Activated CD4-positive, alpha-beta T cell treated with anti-CD3 and anti-CD28 coated beads, Interleukin-2, amount 50 U/mL, for 48 hours (primary cell): ENCODE data around the gene KIF17.
"Not testable (repeated sequence)": the region's sequence is repeated elsewhere in the genome, so short reads cannot be mapped to it uniquely, and the experiment has no call there.

Experiments used
- DNase-seq, 2 experiments: peaks; one replicate each; pipeline ENCODE4 v3.0.0-alpha.2; 2020

Gene KIF17

DNA sequence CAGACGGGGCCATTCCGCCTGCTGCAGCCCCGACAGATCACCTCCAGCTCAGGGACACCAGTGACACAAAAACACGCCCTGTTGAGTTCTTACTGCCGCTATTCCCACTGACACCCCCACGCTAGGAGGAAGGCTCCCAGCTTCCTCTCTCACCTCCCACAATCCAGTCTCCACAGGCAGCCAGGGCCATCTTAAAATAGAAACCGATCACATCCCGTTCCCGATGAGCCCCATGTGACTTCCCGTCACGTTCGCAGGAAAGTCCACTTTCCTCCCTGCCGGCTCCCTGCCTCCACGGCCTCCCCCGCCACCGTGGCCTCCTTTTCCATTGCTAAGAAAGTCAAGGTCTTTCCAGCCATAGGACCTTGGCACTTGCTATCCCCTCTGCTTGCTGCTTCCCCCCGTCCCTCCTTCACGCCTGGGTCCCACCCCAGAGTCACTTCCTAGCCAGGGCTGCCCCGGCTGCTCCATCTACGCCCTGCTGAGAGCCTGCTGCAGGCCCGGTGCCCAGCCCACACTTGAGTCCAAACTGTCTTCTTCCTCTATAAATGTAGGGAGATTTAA, 32.6 kb downstream of the KIF17 start:
- no peak for DNase-seq

DNA sequence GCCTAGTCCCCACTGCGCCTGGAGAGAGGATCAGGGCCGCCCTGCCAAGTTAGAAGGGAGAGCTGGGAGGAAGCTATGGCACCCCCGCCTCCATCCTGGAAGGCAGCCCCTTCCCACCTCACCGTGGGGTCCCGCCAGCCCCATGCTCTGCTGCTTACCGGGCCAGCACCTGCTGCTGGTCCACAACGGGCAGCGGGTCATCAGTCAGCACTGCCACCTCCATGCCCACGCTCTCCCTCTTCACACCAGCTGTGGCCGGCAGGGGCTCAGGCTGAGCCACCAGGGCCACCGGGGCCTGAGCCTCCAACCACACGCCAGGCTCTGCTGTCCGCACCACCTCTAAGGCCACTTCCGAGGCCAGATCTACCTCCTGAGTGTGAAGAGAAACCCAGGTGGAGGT, 33.2 kb downstream of the KIF17 start:
- no peak for DNase-seq

DNA sequence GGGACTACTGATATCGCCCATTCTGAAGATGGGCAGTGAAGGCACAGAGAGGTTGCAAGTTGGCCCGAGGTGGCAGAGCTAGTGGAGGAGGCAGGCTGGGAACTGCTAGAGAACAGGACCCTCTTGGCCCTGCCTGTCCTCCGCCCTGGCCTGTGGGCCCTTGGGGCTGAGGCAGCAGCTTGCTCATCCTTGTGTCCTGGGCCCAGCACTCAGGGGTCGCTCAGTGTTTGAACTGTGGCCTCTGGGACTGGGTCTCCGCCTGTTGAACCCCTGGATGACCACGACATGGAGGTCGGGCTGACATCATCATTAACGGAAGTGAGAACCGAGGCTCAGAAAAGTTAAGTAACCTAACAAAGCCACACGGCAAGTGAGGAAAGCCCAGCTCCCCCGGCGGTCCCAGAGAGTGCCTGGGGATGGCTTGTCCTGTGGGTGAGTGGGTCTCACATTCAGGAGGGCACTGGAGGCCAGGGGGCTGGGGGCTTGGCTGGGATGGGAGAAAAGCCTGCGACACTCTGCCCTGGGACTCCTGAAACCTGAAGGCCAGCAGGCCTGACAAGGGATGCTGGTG, 33.7 kb downstream of the KIF17 start:
- DNase-seq, result no peak

DNA sequence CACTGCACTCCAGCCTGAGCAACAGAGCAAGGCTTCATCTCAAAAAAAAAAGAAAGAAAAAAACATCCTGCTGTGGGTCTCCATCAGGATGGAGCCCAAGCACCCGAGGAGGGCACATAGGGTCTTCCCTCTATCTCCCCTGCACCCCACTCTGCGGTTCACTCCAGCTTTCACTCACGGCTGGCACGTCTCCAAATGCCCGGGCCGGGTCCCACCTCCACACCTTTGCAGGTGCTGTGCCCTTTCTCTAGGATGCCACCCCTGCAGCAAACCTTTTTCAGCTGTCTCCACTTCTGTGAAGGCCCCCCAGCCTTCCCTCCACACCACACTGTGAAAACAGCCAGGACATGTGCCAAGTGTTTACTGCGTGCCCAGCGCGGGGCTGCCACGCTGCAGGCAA, 34.2 kb downstream of the KIF17 start:
- DNase-seq, result no peak

DNA sequence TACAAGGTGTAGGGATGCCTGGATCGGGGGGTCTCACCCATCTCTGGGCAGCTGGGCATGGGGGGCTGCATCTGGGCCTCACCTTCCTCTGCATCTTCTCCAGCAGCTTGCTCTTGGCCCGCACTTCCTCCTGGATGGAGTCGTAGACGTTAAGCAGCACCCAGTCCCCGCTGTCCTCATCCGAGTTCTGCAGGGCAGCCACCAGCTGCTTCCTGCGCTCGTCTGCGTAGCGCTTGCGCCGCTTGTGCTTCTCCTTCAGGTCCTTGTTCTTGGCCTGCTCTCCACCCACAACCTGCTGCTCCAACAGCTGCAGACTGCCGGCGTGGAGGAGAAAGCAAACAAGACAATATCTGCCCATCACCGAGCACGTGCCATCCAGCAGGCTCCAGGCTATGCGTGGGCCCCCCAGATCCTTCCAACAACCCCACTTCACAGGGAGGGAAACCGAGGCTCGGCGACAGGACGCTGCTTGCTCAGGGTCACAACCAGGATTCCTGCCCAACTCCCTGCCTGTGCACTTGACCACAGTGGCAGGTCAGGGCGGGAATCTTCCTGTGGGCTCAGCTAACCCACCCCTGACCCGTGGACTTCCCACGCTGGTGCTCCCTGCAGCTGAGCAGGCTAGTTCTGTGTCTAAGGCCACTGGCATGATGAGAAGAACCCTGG, 35.1 kb downstream of the KIF17 start:
- DNase-seq, result no peak

DNA sequence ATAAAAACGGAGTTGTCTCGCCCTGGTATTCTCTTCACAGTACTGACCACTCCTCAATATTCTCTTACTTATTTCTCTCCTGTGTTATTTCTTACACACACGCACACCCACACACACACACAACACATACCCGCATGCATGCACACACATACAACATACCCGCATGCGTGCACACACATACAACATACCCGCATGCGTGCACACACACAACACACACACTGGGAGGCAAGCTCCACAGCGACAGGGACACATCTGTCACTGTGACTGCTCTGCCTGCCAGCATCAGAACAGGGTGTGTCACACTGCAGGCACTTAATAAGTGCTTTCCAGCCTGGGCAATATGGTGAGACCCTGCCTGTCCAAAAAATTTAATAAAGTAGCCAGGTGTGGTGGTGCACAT, 35.8 kb downstream of the KIF17 start:
- no peak for DNase-seq

DNA sequence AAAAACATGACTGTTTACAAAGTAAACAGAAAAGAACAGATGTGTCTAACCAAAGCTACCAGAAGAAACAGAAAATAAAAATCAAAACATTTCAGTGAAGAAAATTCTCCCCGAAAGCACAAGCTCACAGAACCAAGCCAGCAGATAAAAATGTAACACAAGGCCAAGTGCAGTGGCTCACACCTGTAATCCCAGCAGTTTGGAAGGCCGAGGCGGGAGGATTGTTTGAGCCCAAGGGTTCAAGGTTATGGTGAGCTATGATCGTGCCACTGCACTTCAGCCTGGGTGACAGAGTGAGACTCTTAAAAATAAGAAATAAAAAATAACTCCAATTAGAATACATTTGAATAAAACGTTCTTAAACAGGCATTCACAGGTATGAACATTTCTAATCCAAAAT, 37.5 kb downstream of the KIF17 start:
- no peak for DNase-seq

DNA sequence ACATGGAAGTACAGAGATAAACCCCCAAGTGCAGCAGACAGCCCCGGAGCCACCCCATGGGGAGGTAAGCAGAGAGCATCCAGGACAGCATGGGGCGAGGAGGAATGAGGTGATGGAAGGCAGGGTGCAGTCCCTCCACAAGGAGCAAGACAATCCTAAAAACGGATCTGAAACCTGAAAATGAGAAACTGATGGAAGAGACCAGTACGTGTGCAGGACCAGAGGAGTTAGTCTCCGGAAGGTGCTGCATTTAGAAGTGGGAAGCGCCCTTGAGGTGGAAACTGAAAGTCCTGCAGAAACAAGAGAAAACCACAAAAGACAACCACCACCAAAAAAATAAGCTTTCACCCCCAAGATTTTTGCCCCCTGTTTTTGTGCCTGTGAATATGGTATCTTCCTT, 39.2 kb downstream of the KIF17 start:
- no peak for DNase-seq

DNA sequence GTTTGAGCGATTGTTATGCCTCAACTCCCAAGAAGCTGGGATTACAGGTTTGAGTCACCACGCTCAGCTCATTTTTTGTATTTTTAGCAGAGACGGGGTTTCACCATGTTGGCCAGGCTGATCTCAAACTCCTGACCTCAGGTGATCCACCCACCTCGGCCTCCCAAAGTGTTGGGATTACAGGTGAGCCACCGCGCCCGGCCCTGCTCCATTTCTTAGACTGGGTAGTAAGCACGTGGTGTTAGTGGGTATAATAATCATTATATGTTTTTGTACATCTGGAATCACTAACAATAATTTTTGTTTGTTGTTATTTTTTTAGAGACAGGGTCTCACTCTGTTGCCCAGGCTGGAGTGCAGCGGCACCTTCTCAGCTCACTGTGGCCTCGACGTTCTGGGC, 44.2 kb downstream of the KIF17 start:
- not testable (repeated sequence) for DNase-seq

DNA sequence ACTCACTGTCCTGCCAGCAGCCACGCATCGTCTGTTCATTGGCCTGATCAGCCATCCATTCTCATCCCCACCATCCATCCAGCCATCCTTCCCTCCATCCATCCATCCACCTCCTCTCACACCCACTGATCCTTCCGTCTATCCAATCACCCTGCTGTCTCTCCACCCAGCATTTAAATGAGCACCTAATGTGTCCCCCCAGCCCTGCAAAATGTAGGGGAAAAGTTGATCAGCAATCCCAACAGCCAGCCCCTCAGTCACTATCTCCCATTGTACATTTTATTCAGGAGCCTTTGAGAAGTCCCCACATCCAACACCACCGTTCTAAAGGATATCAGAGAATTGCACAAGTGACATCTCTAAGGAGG, 45.6 kb downstream of the KIF17 start:
- no peak for DNase-seq

DNA sequence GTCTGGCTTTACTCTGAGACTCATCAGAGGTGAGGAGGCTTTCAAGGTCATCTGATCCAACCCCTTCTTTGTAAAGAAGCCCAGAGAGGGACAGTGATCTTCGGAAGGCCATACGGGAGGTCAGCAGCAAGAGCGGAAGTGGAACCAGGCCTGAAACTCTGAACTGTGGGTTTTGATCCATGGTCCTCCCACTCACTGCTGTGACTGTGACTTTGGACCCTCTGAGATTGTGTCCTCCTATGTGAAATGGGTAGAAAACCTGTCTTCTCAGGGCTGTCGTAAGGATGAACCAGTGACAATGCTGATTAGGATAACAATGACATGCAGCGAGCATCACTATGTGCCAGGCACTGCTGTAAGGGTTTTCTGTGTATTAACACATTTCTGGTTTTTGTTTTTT, 46.9 kb downstream of the KIF17 start:
- no peak for DNase-seq

DNA sequence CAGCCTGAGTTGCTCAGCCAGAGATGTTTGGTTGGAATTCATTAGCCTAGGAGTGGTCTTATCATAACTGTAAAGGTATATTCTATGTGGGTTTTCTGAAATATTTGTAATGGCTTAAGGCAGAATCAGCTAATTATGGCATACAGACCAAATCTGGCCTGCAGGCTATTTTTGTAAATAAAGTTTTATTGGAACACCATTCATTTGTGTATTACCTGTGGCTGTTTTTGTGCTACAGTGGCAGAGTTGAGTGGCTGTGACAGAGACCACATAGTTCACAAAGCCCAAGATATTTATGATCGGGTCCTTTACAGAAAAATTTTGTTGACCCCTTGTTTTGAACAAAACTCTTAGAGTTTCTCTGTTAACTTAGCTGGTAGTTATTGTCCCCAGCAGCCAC, 49.2 kb downstream of the KIF17 start:
- no peak for DNase-seq

DNA sequence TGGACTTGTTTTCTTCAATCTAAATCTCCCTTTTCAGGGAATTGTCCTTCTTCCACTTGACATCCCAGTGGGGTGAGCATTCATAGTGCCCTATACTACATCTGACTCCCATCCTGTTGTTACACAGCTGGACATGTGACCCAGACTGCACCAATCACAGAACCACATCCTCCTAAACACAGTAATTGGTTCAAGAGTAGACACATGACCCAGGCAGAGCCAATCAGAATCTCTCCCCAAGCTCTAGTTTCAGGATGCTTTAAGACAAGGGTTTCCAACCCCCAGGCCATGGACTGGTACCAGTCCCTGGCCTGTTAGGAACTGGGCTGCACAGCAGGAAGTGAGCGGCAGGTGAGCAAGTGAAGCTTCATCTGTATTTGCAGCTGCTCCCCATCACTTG, 51.0 kb downstream of the KIF17 start:
- DNase-seq, result no peak

DNA sequence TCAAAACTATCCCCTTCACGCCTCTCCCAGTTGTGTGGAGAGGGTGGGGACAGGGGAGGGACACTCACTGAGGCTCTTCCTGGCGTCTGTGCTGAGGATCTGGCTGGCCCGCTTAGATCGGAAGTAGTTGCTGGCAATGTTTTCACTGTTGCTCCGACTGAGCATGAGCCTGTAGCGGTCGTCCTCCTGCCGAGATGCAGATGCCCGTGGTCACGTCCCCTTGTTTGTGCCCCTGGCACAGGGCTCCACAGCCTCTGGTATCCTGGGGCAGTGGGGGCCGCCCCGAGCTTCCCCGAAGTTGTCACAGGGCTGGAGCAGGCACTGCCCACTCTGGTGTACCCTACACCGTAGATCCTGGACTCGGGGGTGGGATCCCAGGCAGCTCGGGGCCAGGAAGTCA, 51.7 kb downstream of the KIF17 start:
- DNase-seq, result no peak

DNA sequence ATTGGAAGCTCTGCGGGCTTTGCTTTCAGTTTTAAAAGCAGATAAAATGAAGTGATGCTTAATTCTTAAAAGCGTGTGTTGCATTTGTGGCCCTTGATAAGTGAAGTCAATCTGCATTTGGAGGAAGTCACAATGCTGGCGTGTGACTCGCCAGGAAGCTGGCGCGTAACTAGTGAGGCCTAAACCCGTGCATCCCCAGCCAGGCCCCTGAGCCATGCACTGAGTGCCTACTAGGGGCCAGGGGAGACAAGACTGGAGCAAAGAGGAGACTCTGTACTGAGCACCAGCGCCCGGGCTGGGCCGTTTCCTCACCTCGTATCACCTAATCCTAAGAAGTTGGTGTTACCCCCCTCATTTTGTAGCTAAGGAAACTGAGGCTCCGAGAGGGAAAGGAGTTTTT, 52.1 kb downstream of the KIF17 start:
- DNase-seq, result no peak

DNA sequence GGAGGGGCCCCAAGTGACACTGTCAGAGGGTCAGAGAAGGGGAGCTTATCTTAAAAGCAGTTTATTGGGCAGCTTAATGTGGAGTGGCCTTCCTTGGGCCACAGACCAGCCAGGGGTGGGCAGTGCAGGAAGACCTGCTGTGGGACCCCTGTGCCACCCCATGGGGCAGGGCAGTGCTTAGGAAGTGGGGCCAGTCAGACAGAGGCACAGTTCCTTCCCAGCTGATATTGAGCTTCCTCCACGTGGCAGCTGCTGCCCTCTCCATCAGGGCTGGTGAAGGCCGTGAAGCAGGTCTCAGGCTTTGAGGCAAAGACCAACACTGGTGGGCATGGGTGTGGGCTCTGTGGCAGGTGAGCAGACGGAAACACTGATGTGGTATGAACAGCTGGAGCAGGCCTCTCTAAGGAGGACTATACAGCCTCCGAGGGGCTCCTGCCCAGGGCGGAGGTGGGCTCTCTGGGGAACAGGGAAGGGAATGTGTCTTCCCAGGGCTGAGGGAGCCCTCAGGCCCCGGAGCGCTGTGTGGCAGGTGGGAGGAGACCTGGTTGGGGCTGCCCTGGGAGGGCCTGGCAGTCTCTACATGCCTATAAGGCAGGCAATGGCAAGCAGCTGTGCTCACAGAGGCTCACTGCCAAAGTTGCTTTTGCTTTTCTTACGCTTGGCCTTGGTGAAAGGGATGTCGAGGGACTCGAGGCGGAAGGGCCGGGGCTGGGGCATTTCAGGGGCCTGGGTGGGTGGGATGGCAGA, 53.7 kb downstream of the KIF17 start:
- DNase-seq, result no peak

DNA sequence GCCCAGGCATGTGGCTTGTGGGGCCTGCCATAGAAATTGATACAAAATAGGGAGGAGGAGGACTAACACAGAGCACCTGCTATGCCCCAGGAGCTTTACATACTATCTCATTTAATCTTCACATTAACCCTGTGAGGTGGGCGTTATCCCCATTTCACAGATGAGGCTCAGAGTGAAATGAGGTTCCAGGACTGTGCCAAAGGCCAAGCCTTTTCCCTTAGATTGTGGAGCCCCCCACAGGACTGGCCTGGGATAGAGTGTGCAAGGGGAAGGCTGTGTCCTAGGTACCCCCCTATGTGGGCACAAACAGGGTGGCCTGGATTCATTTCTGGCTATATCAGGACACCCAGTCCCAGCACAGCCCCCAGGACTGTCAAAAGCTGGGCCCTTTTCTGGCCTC, 54.4 kb downstream of the KIF17 start:
- no peak for DNase-seq

DNA sequence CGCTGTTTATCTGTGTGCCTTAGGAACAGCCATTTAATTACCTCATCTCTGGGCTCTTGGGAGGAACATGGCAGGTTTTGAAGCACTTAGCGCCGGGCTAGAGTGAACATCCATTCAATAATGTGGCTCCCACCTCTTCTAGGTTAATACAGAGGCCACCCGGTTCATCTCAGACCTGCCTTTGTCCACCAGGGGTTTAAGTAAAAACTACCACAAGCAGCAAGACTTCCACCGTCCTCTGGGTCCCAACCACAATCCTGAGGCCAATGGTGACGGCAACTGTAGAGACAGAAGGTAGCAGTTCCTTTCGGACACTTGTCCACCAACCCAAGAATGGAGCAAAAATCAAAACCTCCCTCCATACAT, 55.7 kb downstream of the KIF17 start:
- DNase-seq, result no peak

DNA sequence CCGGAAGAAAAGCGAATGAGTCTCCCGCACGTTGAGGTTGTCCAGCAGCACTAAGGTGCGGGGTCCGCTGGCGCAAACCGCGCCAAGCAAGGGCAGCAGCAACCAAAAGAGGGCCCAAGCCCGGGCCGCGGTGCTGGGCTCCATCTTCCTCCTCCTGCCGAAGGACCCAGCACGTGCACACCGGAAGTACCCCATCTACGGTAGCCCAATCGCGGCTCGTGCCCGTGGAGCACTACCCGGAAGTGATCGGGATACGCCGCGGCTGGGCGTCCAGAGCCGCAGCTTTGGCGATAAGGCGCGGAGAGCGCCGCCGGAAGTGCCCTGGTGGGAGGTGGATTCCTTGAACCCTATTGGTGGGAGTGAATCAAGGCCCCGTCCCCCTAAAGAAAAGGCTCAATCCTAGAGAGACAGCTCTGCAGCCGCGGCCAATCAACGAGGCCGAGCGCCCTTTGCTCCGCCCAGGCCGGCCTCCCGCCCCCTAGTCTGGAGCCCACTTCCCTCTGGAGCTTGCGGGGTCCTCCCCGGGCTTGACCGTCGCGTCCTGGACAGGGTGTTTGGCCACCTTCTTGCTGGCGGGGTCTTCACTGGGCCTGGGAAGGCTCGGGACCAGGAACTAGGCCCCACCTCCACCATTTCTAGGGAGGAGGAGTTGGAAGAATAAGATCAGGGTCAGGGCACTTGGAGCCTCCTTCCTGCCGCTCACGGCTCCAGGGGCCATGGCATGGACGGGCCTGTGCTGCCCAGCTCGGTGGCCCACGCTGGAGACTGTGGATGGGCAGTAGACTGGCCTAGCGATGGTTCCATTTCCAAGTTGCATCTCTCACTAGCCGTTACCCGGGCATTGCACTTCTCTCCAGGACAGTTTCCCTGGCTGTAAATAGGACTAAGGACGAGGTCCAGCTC, 56.3 kb downstream of the KIF17 start, which contains the start of gene DDOST:
TSS of gene DDOST (minus strand) at position 163 of the 903 bp plus-strand sequence. CDS start at position 144, 19 bp downstream.
- DNase-seq, result peak; percentile 94 to 96

DNA sequence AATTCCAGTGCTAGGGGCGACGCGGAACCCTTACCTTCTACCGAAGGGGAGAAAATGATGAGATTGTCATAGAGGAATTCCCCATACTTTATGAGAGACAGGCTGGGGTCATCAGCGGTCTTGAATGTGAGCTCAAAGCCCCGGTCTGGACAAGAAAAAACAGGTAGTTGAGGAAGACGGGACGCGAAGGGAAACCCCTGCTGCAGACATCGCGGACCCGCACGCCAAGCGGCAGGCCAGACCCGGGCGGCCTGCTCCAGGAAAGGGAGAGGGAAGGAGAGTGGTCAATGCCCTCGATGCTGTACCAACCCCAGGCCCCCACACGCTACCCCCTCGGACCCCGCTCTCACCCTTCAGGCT, 57.0 kb downstream of the KIF17 start:
- DNase-seq, result peak; percentile 15 to 19

DNA sequence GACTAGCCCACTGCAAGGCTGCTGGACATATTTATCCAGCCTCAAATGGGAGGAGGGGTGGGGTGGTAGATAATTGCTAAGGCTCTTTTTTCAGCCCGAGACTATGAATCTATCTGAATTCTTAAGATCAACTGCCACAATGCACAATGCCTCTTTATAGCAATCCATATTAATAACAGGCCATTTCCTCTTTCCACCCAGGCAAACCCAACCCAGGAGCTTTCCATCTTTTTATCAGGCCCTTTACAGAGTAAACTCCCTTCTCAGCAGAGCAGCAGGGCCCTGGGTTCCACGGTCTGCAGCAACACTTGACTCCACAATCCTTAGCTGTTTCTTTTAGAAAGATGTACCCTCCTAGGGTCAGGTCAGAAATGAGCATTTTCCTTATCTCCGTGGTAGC, 57.4 kb downstream of the KIF17 start:
- DNase-seq, result no peak

DNA sequence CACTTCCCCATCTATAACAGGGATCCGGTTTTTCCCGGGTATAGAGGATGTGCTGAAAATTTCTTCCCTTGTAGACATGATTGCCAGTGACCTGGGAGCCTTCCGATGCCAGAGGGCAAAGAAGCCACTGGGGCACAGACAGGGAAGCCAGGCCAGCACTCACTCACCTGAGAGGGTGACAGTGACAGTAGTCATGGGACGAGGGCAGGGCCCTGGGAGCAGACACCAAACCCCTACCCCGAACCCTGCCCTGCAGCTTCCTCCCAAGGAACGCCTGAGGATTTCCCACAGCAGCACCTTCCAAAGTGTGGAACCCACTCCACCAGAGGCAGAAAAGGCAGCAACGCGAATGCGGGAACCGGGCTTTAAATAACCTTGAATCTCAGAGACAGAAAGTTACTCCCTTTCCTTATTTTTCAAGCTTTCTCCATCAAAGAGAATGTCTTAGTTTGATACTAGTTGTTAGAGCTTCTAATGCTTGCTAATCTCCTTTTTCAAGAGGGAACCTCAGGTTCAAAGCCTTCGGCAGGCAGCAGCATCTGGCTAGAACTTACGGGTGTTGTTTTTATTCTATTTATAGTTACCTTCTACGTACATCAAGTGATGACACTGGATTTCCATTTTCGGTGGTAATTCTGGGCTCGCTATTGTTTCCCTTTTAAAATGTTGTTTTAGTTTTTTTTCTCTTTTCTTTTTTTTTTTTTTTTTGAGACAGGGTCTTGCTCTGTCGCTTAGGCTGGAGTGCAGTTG, 59.5 kb downstream of the KIF17 start:
- no peak for DNase-seq
